Endodermal cell (in vitro differentiated cells): ENCODE data around the gene NLE1. TPM values are rescaled to one million over a fixed set of nuclear protein-coding genes. Genes with fewer than 3 reads are reported as not detected.

Experiments
- DNase-seq: peaks from one replicate; pipeline ENCODE4 v3.0.0-alpha.2; 2017
- H3K27ac ChIP-seq: 2 replicates; pipeline ENCODE4 v1.5.1; 2013; ENCODE audit warnings: mild to moderate bottlenecking, low read depth, low read length, moderate library complexity
- H3K27me3 ChIP-seq: 2 replicates; pipeline ENCODE4 v1.6.1; 2013; ENCODE audit warnings: mild to moderate bottlenecking, low read length, moderate library complexity; ENCODE audit not compliant: insufficient read depth, control insufficient read depth, poor library complexity, severe bottlenecking
- H3K36me3 ChIP-seq: 2 replicates; pipeline ENCODE4 v1.7.0; 2013; ENCODE audit warnings: mild to moderate bottlenecking, low read length, moderate library complexity; ENCODE audit not compliant: control insufficient read depth, insufficient read depth
- H3K4me1 ChIP-seq: one replicate; pipeline ENCODE4 v1.7.0; 2013; ENCODE audit warnings: low read length; ENCODE audit not compliant: control insufficient read depth, insufficient read depth
- H3K4me3 ChIP-seq: 2 replicates; pipeline ENCODE4 v1.5.1; 2013; ENCODE audit warnings: mild to moderate bottlenecking, low read length, moderate library complexity
- H3K9ac ChIP-seq: 2 replicates; pipeline ENCODE4 v1.6.1; 2013; ENCODE audit warnings: mild to moderate bottlenecking, low read length, moderate library complexity; ENCODE audit not compliant: poor library complexity, severe bottlenecking; ENCODE audit errors: extremely low read depth
- H3K9me3 ChIP-seq: 2 replicates; pipeline ENCODE4 v1.6.1; 2013; ENCODE audit warnings: mild to moderate bottlenecking, low read length, moderate library complexity; ENCODE audit not compliant: control insufficient read depth
- H3K27ac Mint-ChIP-seq: 2 replicates; pipeline ENCODE4 v1.8.0; 2020; ENCODE audit warnings: mixed read lengths
- H3K27me3 Mint-ChIP-seq: 2 replicates; pipeline ENCODE4 v1.8.0; 2021; ENCODE audit warnings: mild to moderate bottlenecking, mixed read lengths; ENCODE audit not compliant: insufficient read depth
- H3K36me3 Mint-ChIP-seq: 2 replicates; pipeline ENCODE4 v1.8.0; 2020; ENCODE audit warnings: low read depth, mixed read lengths
- H3K4me1 Mint-ChIP-seq: 2 replicates; pipeline ENCODE4 v1.8.0; 2020; ENCODE audit warnings: mixed read lengths
- H3K4me3 Mint-ChIP-seq: 2 replicates; pipeline ENCODE4 v1.8.0; 2020; ENCODE audit warnings: mild to moderate bottlenecking, moderate library complexity, mixed read lengths
- H3K9me3 Mint-ChIP-seq: 2 replicates; pipeline ENCODE4 v1.8.0; 2020; ENCODE audit warnings: mild to moderate bottlenecking, mixed read lengths
- WGBS, 2 experiments: methylation state at CpG; one replicate each; pipeline versions ENCODE4 v1.1.5 to v1.1.7; 2013; ENCODE audit warnings: missing lambda C conversion rate in 2 of 2, mixed read lengths in 1 of 2; ENCODE audit not compliant: insufficient coverage in 1 of 2, insufficient read length in 1 of 2; 5-methylcytosine and 5-hydroxymethylcytosine counted together
- total RNA-seq, 2 donors: library from RNA; stranded (reverse); fragmentation: NEBNext Ultra II Directional in 1 of 2; extraction: Animal tissue kit (Norgen Biotek cat#: 25700) in 1 of 2; gene quantifications; 2 replicates in 1 of 2; 3 replicates in 1 of 2; pipeline ENCODE4 v1.2.1, GENCODE V29; 2021
- TF ChIP-seq, protein P1 (sequence below): fragments of 200-600 bp; sonication (generic); conservative IDR thresholded peaks from 2 replicates; pipeline ENCODE4 v1.5.0; 2021; ENCODE audit warnings: antibody characterized with exemption, mild to moderate bottlenecking

The NLE1 gene
- total RNA-seq, 2 donors from 2014 or later, result 20.7 to 26.9 TPM

GRCh38 chr17:35138218-35138617 lies 3.9 kb downstream of the NLE1 start:
- H3K4me3 Mint-ChIP-seq, result no peak overlapping the region
- DNase-seq, result no peak
- H3K4me3 ChIP-seq, result no peak overlapping the region
- H3K4me1 Mint-ChIP-seq, result no peaks in the 10 kb centered on the region
- peaks cover 60% of the 10 kb centered on the region for H3K36me3 Mint-ChIP-seq
- H3K36me3 ChIP-seq, result peaks cover 65% of the 10 kb centered on the region
- H3K9me3 ChIP-seq, result no peaks in the 10 kb centered on the region
- no peak overlapping the region for H3K9ac ChIP-seq
- 93 to 100% methylated on average over 1 to 6 of the region's 6 CpGs for WGBS, 2 experiments
- no peak overlapping the region for H3K27ac Mint-ChIP-seq
- H3K27me3 Mint-ChIP-seq, result no peaks in the 10 kb centered on the region
- H3K27me3 ChIP-seq, result no peaks in the 10 kb centered on the region
- TF ChIP-seq, protein P1, sequence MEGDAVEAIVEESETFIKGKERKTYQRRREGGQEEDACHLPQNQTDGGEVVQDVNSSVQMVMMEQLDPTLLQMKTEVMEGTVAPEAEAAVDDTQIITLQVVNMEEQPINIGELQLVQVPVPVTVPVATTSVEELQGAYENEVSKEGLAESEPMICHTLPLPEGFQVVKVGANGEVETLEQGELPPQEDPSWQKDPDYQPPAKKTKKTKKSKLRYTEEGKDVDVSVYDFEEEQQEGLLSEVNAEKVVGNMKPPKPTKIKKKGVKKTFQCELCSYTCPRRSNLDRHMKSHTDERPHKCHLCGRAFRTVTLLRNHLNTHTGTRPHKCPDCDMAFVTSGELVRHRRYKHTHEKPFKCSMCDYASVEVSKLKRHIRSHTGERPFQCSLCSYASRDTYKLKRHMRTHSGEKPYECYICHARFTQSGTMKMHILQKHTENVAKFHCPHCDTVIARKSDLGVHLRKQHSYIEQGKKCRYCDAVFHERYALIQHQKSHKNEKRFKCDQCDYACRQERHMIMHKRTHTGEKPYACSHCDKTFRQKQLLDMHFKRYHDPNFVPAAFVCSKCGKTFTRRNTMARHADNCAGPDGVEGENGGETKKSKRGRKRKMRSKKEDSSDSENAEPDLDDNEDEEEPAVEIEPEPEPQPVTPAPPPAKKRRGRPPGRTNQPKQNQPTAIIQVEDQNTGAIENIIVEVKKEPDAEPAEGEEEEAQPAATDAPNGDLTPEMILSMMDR, result no peak
- no peaks in the 10 kb centered on the region for H3K9me3 Mint-ChIP-seq
- no peaks in the 10 kb centered on the region for H3K4me1 ChIP-seq
- H3K27ac ChIP-seq, result no peak overlapping the region

GRCh38 chr17:35135322-35135721 lies 6.8 kb downstream of the NLE1 start:
- Histone ChIP-seq H3K4me1 (no peaks in the 10 kb centered on the region), H3K36me3 (peaks cover 90% of the 10 kb centered on the region), H3K27ac (no peak overlapping the region), H3K9me3 (no peaks in the 10 kb centered on the region), H3K4me3 (no peak overlapping the region), H3K9ac (no peak overlapping the region), H3K27me3 (no peaks in the 10 kb centered on the region)
- Mint-ChIP-seq H3K36me3 (peaks cover 70% of the 10 kb centered on the region), H3K4me1 (no peaks in the 10 kb centered on the region), H3K9me3 (no peaks in the 10 kb centered on the region), H3K27ac (no peak overlapping the region), H3K4me3 (no peak overlapping the region), H3K27me3 (no peaks in the 10 kb centered on the region)
- 91 to 100% methylated on average over 2 to 6 of the region's 6 CpGs for WGBS, 2 experiments
- TF ChIP-seq, protein P1, result no peak
- no peak for DNase-seq

DNA sequence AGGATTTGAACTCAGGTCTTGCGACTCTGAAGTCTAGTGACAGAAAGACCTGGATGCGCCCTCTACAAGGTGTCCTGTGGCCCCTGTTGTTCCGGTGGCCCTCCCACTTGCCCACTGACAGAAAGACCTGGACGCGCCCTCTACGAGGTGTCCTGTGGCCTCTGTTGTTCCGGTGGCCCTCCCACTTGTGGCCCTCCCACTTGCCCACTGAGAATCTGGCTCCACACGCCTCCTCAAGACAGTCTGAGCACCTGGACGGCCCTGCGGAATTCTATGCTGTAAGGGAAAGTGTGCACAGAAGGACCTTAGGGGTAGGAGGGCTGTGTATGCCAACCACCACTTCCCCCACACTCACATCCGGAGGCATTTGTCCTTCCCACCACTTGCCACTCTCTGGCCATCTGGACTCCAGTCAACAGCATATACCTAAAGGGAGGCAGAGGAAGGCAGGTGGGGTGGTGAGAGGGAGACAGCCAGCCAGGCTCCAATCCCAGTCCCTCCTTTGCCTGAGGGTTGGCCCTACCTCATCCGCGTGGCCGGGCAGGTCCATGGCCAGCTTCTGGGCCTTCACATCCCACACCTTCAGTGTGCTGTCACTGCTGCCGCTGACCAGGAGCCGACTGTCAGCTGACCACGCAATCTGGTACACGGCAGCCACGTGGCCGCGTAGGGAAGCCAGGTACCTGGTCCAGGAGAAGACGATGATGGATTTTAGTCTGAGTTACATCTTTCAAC lies 9.1 kb downstream of the NLE1 start:
- Histone ChIP-seq H3K4me1 (no peaks in the 10 kb centered on the region), H3K36me3 (peaks cover 73% of the 10 kb centered on the region), H3K9ac (no peak overlapping the region), H3K27me3 (no peaks in the 10 kb centered on the region), H3K27ac (no peak overlapping the region), H3K9me3 (no peaks in the 10 kb centered on the region), H3K4me3 (no peak overlapping the region)
- no peak for DNase-seq
- H3K27me3 Mint-ChIP-seq, result no peaks in the 10 kb centered on the region
- no peak overlapping the region for H3K4me3 Mint-ChIP-seq
- peaks cover 58% of the 10 kb centered on the region for H3K36me3 Mint-ChIP-seq
- TF ChIP-seq, protein P1, result no peak
- H3K4me1 Mint-ChIP-seq, result no peaks in the 10 kb centered on the region
- 93 to 95% methylated on average over 11 to 21 of the region's 22 CpGs for WGBS, 2 experiments
- no peaks in the 10 kb centered on the region for H3K9me3 Mint-ChIP-seq
- no peak overlapping the region for H3K27ac Mint-ChIP-seq
